SK-N-SH treated with all-trans-retinoic acid at 6 μM for 48 hours (cell line): ENCODE data around the gene PSMG1.

Experiments used
- BACH2 ChIP-seq: fragments of 250-450 bp; sonication (Bioruptor Pico); IDR thresholded peaks from 2 replicates; pipeline ENCODE4 v1.9.0; 2021; ENCODE audit warnings: mild to moderate bottlenecking, borderline replicate concordance
- ESRRG ChIP-seq: fragments of 250-450 bp; sonication (Bioruptor Pico); IDR thresholded peaks from 2 replicates; pipeline ENCODE4 v1.6.1; 2021; ENCODE audit warnings: mild to moderate bottlenecking
- ISL1 ChIP-seq: fragments of 250-450 bp; sonication (Bioruptor Pico); IDR thresholded peaks from 2 replicates; pipeline ENCODE4 v2.1.2; 2022; ENCODE audit warnings: mild to moderate bottlenecking, moderate library complexity
- ZFP30 ChIP-seq: fragments of 450-650 bp; formaldehyde crosslinking; IDR thresholded peaks from 2 replicates; pipeline ENCODE4 v1.5.0; 2022; ENCODE audit warnings: mild to moderate bottlenecking, moderate library complexity
- TF ChIP-seq, protein P1 (sequence below): fragments of 250-450 bp; sonication (Bioruptor Pico); IDR thresholded peaks from 2 replicates; pipeline ENCODE4 v1.8.0; 2020; ENCODE audit warnings: mild to moderate bottlenecking, moderate library complexity, borderline replicate concordance
- TF ChIP-seq, protein P2 (sequence below): fragments of 250-450 bp; sonication (Bioruptor Pico); IDR thresholded peaks from 2 replicates; pipeline ENCODE4 v1.5.1; 2020; ENCODE audit warnings: low read depth, mild to moderate bottlenecking, moderate library complexity

- no peak for TF ChIP-seq ESRRG (CRISPR knock-in tag)
- TF ChIP-seq, protein P1, sequence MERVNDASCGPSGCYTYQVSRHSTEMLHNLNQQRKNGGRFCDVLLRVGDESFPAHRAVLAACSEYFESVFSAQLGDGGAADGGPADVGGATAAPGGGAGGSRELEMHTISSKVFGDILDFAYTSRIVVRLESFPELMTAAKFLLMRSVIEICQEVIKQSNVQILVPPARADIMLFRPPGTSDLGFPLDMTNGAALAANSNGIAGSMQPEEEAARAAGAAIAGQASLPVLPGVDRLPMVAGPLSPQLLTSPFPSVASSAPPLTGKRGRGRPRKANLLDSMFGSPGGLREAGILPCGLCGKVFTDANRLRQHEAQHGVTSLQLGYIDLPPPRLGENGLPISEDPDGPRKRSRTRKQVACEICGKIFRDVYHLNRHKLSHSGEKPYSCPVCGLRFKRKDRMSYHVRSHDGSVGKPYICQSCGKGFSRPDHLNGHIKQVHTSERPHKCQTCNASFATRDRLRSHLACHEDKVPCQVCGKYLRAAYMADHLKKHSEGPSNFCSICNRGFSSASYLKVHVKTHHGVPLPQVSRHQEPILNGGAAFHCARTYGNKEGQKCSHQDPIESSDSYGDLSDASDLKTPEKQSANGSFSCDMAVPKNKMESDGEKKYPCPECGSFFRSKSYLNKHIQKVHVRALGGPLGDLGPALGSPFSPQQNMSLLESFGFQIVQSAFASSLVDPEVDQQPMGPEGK (CRISPR knock-in tag): no peak
- TF ChIP-seq BACH2: no peak
- no peak for TF ChIP-seq ZFP30 (CRISPR knock-in tag)
- no peak for TF ChIP-seq ISL1 (CRISPR knock-in tag)
- TF ChIP-seq, protein P2, sequence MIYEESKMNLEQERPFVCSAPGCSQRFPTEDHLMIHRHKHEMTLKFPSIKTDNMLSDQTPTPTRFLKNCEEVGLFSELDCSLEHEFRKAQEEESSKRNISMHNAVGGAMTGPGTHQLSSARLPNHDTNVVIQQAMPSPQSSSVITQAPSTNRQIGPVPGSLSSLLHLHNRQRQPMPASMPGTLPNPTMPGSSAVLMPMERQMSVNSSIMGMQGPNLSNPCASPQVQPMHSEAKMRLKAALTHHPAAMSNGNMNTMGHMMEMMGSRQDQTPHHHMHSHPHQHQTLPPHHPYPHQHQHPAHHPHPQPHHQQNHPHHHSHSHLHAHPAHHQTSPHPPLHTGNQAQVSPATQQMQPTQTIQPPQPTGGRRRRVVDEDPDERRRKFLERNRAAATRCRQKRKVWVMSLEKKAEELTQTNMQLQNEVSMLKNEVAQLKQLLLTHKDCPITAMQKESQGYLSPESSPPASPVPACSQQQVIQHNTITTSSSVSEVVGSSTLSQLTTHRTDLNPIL: no peak
These were observed 26.1 kb upstream of the PSMG1 start for GRCh38 chr21:39209334-39209688.
